Activated T-cell treated with anti-CD3 and anti-CD28 coated beads for 1 hour (primary cell): ENCODE measurements around the gene ENDOU.

Experiments
- DNase-seq: peaks from one replicate; pipeline ENCODE4 v3.0.0-alpha.2; 2020; ENCODE audit warnings: low read depth

The ENDOU gene

GRCh38 chr12:47721431-47721973, 3.8 kb downstream of the ENDOU start:
- no peak for DNase-seq

- DNase-seq, result no peak
Observed at GRCh38 chr12:47718531-47718930, 6.8 kb downstream of the ENDOU start.

GRCh38 chr12:47717443-47718193, 7.7 kb downstream of the ENDOU start:
- DNase-seq, result peak; percentile 22

- no peak for DNase-seq
Observed at GRCh38 chr12:47717046-47717442, 8.2 kb downstream of the ENDOU start.

- DNase-seq, result no peak
Observed at GRCh38 chr12:47715877-47716548, 9.3 kb downstream of the ENDOU start.

DNA sequence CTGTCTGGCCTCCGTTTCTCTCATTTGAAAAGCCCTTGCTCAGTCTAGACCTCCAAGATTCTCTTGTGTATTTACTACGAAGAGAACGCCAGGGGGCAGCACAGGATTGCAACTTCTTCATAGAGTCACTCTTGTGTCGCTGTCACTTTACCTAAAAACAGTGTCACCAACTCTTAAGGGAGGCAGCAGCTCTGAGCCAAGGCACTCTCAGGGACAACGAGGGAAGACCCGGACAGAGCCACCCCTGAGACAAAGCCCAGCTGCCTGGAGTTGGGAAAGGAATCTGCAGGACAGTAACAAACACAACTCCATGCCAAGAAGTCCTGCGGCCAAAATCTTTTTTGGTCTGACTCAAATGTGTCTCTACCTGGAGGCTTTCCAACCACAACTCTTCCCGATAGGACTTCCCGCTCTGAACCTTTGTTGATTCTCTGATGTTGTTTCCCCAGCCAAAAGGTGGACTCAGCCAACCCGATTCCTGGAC, 9.9 kb downstream of the ENDOU start:
- DNase-seq, result peak; percentile 75

GRCh38 chr12:47714826-47715386, 10.4 kb downstream of the ENDOU start:
- DNase-seq, result no peak

GRCh38 chr12:47712171-47712570, 13.1 kb downstream of the ENDOU start:
- no peak for DNase-seq

- DNase-seq, result no peak
Observed at GRCh38 chr12:47711448-47711847, 13.8 kb downstream of the ENDOU start.

DNA sequence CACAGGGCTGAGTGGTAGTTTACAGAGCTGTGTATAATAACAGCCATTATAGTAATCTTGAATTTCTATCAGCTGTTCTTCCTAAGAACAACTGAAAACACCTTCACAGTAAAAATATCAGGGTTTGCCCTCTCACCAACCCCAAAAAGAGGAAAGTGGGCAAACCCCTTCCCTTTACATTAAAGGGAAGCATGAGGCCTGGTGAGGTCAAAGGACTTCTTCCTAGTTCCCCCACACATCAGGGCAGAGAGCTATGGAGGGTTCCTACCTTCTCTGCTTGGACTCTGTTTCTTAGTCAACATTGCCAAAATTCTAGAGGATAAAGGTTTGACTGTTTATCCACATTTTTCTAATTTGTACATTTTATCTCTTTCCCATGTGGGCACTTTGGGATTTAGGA, 15.0 kb downstream of the ENDOU start:
- DNase-seq, result no peak

DNA sequence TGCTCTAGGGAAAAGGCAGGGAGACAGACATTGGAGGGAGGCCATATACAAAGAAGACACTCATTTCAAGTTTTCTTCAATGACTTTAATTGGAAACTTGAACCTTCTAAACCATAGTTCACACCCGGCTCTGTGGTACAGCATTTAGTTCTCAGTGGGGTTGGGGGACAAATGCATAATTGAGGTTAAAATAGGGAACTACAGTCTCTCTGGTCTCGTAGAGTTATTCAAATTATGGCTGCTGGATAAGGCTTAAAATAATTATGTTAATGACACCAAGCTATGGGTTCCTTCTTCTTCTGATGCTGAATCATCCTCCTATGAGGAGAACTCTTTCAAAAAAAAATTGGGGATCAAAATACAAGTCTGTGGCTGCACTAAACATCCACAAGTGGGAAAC, 15.6 kb downstream of the ENDOU start:
- DNase-seq, result no peak

DNA sequence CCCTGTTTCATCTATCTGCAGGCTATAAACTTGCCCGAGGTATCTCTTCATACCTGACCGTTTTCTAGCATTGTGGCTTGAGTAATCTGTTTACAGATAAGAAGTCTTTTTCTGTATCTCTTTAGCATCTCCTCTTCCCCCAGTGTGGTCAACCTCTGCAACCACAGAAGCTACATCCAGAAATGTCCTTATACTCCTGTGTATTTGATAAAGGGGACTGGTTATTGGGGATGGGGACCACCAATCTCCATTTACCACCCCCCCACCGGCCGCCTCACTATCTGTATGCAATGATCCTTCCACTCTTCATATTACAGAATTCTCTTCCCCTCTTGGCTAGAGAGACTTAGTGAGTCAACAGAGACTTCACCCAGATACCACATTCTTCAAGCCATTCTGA, 16.1 kb downstream of the ENDOU start:
- DNase-seq, result no peak

- DNase-seq, result no peak
Observed at GRCh38 chr12:47707905-47708543, 17.3 kb downstream of the ENDOU start.

DNA sequence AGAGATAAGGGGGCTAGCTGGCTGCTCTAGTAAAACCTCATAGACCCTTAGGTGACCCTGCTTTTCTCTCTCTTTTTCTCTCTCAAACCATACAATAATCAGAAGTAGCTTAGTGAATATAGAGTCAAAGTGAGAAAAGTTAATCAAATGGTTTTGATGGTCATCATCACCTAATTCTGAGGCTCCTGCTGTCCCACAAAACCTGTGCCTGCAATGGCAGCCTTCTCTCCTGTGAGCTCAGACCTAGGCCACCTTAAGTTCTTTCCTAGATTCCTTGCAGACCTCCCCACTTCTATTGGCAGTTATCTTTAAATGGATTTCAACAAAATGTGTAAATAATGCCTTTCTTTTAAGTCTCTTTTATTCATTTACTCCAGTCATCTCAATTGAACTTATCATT, 17.9 kb downstream of the ENDOU start:
- no peak for DNase-seq

DNA sequence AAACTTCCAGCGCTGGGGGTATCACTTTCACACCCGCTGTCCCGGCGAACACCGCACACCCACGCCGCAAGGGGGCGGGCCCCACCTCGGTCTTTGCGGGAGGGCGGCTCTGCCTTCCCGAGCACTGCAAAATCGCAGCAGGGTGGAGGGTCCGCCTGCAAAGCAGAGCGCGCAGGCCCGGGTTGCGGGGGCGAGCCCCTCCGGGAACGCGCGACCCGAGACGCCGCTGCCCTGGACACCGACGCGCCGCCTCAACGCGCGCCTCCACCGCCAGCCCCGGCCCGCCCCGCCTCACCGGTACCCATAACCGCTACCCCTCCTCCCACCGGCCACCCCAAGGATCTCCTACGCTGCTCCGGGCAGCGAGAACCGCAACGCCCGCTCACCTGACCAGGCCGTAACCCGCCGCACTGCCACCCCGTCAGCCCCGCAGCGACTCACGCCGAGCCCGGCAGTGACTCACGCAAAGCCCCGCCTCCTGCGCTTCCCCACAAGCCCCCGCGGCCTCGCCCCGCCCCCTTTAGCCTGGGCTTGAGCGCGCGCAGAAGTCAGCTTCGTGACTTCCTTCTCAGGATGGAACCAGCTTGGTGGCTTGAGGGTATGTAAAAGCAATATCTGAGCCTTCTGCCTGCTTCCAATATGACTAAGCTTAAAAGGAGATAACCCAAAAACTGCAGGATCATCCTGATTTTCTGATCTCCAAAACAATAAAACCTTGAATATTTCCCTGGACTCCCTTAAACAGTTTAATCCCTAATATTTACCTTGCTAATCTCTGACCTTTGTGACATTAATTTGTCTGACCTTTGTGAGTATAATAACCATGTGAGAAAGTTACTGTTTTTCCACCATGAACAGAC, 19.5 kb downstream of the ENDOU start, which contains the start of gene RPAP3:
Gene RPAP3 (minus strand): TSS at position 465 of the 860 bp plus-strand sequence. CDS start 3,190 bp downstream, outside the sequence.
- peak; percentile 98 for DNase-seq

DNA sequence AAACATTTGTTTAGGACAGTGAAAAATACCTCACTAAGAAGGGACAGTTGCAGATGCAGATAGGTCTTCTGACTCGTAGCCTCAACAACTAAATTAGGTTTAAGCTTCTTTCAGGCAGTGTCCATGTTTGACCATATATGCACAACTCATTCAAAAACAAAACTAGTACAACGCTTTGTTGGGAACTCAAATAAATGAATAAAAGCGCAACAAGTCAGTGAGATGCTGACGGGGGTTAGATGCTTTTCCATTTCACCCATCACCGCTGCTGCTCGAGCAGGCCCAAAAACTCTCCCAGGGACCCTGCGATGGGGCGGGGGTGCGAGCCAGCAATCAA, 20.1 kb downstream of the ENDOU start:
- no peak for DNase-seq

GRCh38 chr12:47704719-47705118, 20.6 kb downstream of the ENDOU start:
- no peak for DNase-seq

DNA sequence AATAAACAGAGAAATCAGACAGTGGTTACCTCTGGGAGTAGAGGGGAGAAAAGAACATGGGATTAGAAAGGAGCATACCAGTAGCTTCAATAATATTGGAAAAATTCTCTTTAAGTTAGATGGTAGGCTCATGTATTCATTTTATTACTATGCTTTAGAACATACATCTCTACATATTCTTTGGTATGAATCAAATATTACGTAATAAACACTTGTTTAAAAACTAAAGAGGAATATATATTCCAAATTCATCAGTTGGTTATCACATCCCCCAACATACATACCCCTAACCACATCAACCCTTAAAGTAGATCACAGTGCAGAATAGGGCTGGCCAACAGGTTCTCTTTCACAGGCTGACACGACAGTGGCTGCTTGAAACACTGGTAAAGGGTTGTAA, 25.0 kb downstream of the ENDOU start:
- DNase-seq, result no peak

GRCh38 chr12:47698631-47699030, 26.7 kb downstream of the ENDOU start:
- no peak for DNase-seq

GRCh38 chr12:47698055-47698454, 27.2 kb downstream of the ENDOU start:
- no peak for DNase-seq

DNA sequence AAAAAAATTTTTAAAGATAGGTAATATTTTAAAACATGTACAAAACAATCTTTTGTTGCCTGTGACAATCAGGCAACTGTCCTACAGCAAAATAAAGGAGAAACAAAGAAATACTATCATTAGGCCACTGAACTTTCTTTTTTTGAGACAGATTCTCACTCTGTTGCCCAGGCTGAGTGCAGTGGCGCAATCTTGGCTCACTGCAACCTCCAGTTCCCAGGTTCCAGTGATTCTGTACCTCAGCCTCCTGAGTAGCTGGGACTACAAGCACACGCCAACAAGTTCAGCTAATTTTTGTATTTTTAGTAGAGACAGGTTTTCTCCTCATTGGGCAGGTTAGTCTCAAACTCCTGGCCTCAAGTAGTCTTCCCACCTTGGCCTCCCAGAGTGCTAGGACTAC, 36.1 kb downstream of the ENDOU start:
- DNase-seq, result no peak

- no peak for DNase-seq
Observed at GRCh38 chr12:47687636-47688035, 37.7 kb downstream of the ENDOU start.
